ENCODE measurements around the gene MRTO4. TPM values are rescaled to one million over a fixed set of nuclear protein-coding genes. Genes with fewer than 3 reads are reported as not detected.

The MRTO4 gene
- total and polyA plus RNA-seq, 7 donors: 19.9 to 103 (median 35.8) TPM

DNA sequence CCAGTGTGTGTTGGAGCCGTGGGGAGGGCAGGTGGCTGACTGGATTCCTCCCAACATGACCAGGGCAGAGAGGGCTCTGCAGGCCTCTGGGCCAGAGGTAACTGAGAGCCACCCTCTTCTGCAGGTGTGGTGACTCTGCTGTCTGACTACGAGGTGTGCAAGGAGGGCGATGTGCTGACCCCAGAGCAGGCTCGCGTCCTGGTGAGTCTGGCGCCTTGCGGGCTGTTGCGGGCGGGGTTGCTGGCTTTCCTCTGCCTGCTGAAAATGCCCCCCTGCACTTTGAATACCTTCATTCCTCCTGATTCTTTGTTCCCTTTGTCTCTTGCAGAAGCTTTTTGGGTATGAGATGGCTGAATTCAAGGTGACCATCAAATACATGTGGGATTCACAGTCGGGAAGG lies 6.7 kb downstream of the MRTO4 start:
- DNase-seq (no peak), ATAC-seq (no peak)
- 90 to 95% (median 90%) methylated on average over 10 of the region's 10 CpGs for WGBS, 3 donors
- intact Hi-C loops (cut with DNase I): loop anchor here in 1 of 2 donors (10.0 kb wide), 1 partner anchor 396 kb away; no protein-coding TSS in a partner anchor
- Histone ChIP-seq H3K27me3 (ENCODE audit: insufficient read depth in 3 of 3, low read length in 2 of 3) (no peaks in the 10 kb centered on the region), H3K4me3 (no peak overlapping the region), H3K27ac (no peak overlapping the region), H3K36me3 (ENCODE audit: insufficient read depth in 1 of 2, low read depth in 1 of 2) (peaks cover 6 to 68% of the 10 kb centered on the region in 2 donors), H3K4me1 (peaks cover 3% of the 10 kb centered on the region), H3K9me3 (no peaks in the 10 kb centered on the region)
- TF ChIP-seq, protein P1, sequence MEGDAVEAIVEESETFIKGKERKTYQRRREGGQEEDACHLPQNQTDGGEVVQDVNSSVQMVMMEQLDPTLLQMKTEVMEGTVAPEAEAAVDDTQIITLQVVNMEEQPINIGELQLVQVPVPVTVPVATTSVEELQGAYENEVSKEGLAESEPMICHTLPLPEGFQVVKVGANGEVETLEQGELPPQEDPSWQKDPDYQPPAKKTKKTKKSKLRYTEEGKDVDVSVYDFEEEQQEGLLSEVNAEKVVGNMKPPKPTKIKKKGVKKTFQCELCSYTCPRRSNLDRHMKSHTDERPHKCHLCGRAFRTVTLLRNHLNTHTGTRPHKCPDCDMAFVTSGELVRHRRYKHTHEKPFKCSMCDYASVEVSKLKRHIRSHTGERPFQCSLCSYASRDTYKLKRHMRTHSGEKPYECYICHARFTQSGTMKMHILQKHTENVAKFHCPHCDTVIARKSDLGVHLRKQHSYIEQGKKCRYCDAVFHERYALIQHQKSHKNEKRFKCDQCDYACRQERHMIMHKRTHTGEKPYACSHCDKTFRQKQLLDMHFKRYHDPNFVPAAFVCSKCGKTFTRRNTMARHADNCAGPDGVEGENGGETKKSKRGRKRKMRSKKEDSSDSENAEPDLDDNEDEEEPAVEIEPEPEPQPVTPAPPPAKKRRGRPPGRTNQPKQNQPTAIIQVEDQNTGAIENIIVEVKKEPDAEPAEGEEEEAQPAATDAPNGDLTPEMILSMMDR (IDR thresholded peaks at IDR 0.05): no peak

DNA sequence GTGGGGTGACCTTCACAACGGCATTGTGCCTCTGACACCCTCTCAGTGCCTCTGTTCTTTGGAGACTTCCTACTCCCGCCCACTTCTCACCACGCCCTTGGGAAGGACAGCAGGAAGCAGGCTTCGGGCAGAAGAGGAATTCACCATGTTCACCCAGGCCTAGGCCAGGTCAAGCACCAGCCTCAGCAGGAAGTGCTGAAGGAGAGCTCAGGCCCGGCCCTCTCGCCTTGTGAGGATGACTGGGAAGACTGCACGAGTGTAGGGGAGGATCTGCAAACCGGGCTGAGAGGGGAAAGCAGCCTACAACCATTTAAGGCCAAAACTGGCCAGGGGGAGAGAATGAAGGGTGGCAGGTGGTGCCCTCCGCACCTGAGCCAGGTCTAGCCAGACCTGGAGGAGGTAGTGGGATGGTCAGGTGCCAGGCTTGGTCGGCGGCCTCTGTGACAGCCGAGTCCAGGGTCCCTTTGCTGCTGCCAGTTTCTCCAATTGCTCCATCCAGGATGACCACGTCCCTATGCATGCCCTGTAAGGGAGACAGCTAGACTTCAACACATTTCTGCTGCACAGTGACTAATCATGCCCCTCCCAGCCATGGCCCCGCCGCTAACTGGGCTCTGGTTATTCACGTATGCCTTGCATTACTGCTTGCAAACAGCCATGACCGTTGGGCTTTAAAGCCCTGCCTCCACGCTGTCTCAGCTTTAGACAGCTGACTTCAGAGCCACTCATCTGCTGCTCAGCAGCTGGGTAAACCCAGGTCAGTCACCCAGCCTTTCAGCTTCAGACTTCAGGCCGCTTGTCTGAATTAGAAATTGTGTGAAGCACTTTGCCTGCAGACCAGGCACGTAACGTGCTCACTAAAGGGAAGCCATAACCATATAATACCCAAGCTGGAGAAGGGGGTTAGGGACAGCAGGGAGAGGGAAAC lies 8.9 kb downstream of the MRTO4 start:
- Histone ChIP-seq H3K27me3 (ENCODE audit: insufficient read depth in 3 of 3, low read length in 2 of 3) (no peaks in the 10 kb centered on the region), H3K9me3 (no peaks in the 10 kb centered on the region), H3K4me3 (no peak overlapping the region), H3K36me3 (ENCODE audit: insufficient read depth in 1 of 2, low read depth in 1 of 2) (peaks cover 6 to 56% of the 10 kb centered on the region in 2 donors), H3K27ac (no peak overlapping the region), H3K4me1 (no peaks in the 10 kb centered on the region)
- DNase-seq: no peak
- peak; percentile 46 to 62 (median 56) for ATAC-seq
- TF ChIP-seq, protein P1 (IDR thresholded peaks at IDR 0.05): no peak
- WGBS, 3 donors: 56 to 58% (median 58%) methylated on average over 21 of the region's 21 CpGs
- intact Hi-C loops (cut with DNase I): no loop called here

DNA sequence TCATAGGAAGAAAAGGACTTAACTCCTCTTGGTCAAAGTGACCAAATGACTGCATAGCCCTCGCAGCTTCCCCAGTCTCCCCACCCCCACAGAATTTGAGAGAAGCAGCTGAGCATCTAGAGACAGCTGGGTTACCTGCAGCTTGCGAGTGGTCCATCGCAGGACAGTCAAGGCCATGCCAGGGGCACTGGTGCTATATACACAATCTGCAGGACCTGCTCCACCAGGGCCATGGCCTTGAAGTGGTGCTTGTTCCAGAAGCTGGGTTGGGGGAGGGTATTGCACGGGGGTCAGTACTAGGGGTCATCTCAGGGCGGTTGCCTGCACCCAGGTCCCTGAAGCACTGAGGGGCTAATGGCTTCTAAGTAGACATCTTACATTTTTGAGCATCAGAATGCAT lies 10.4 kb downstream of the MRTO4 start:
- Histone ChIP-seq H3K36me3 (ENCODE audit: insufficient read depth in 1 of 2, low read depth in 1 of 2) (peaks cover 6 to 40% of the 10 kb centered on the region in 2 donors), H3K9me3 (no peaks in the 10 kb centered on the region), H3K27ac (no peak overlapping the region), H3K27me3 (ENCODE audit: insufficient read depth in 3 of 3, low read length in 2 of 3) (no peaks in the 10 kb centered on the region), H3K4me3 (no peak overlapping the region), H3K4me1 (no peaks in the 10 kb centered on the region)
- no peak for ATAC-seq
- TF ChIP-seq, protein P1 (IDR thresholded peaks at IDR 0.05): no peak
- 78 to 86% (median 83%) methylated on average over 5 of the region's 5 CpGs for WGBS, 3 donors
- intact Hi-C loops (cut with DNase I): no loop called here
- DNase-seq: no peak

DNA sequence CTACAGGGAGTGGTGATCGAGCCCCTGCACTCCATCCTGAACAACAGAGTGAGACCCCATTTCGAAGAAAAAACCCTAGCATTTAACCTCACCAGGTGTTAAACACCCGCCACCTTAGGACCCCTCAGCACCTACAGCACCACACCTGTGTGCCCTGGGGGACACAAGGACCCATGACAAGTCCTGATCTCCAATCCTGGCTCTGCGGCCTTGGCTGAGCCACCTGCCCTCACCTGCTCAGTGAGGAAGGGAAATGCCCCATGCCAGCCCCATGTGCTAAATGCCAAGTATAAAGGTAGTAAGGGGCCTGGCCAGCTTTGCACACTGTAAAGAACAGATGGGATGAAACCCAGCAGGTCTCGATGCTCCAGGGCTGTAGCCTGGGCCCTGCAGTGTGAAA lies 11.1 kb downstream of the MRTO4 start:
- TF ChIP-seq, protein P1 (IDR thresholded peaks at IDR 0.05): no peak
- H3K36me3 ChIP-seq (ENCODE audit: insufficient read depth in 1 of 2, low read depth in 1 of 2): peaks cover 6 to 33% of the 10 kb centered on the region in 2 donors
- no peak overlapping the region for H3K4me3 ChIP-seq
- H3K4me1 ChIP-seq: no peaks in the 10 kb centered on the region
- intact Hi-C loops (cut with DNase I): no loop called here
- DNase-seq (no peak), ATAC-seq (no peak)
- no peaks in the 10 kb centered on the region for H3K27me3 ChIP-seq (ENCODE audit: insufficient read depth in 3 of 3, low read length in 2 of 3)
- 89 to 94% (median 91%) methylated on average over 5 of the region's 5 CpGs for WGBS, 3 donors
- no peak overlapping the region for H3K27ac ChIP-seq
- H3K9me3 ChIP-seq: no peaks in the 10 kb centered on the region

Data from psoas muscle (tissue), 8 donors.